ENCODE results near the gene PROSER2. TPM values are rescaled to one million over a fixed set of nuclear protein-coding genes. Genes with fewer than 3 reads are reported as not detected.

PROSER2 gene
- polyA plus RNA-seq, 3 donors from 2014 or later, result 0.50 TPM; not detected in 2

DNA sequence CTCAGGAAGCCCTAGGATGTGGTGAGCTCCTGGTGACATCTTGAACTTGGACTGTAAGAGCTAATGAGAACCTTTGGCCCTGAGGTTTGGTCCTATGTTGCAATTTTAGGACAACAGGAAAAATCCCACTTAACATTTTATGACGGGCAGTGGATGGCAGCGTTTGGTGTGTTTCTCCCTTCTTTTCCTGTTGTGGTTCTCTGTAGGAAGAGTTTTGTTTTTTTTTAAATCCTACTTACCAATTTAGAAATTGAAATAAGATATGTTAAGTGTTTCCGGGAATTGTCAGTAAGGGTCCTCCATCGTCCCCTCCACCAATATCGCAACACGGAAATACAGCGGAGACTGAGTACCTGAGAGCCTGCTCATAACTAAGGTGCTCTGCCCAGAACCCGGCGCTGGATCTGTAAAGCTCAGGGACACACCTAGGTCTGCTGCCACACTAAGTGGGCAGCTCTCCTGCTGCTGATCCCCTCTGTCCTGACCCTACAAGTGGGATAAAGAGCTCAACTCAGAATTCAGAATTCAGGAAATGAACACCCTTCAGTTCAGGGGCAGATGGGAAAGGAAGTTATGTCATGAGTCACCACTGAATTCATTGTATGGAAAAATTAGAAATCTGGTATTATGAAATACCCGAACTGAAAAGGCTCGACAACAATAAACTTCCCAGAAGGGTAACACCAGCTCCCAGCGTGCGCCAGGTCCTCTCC is 9.1 kb upstream of the PROSER2 start:
- Mint-ChIP-seq H3K4me3 (no peak overlapping the region), H3K27ac (no peak overlapping the region), H3K9me3 (no peaks in the 10 kb centered on the region), H3K4me1 (no peaks in the 10 kb centered on the region), H3K27me3 (ENCODE audit: low read depth in 3 of 3) (peaks cover 0 to 4% (median 2%) of the 10 kb centered on the region in 3 donors), H3K36me3 (no peaks in the 10 kb centered on the region)
- DNase-seq, result no peak

- H3K27ac Mint-ChIP-seq, result no peak overlapping the region
- H3K4me1 Mint-ChIP-seq, result peaks cover 6 to 9% of the 10 kb centered on the region in 2 donors
- no peak overlapping the region for H3K4me3 Mint-ChIP-seq
- no peak for DNase-seq
- H3K9me3 Mint-ChIP-seq, result no peaks in the 10 kb centered on the region
- H3K36me3 Mint-ChIP-seq, result no peaks in the 10 kb centered on the region
- peaks cover 8 to 13% (median 13%) of the 10 kb centered on the region in 3 donors for H3K27me3 Mint-ChIP-seq (ENCODE audit: low read depth in 3 of 3)
Observed at GRCh38 chr10:11819027-11819426, 4.1 kb upstream of the PROSER2 start.

DNA sequence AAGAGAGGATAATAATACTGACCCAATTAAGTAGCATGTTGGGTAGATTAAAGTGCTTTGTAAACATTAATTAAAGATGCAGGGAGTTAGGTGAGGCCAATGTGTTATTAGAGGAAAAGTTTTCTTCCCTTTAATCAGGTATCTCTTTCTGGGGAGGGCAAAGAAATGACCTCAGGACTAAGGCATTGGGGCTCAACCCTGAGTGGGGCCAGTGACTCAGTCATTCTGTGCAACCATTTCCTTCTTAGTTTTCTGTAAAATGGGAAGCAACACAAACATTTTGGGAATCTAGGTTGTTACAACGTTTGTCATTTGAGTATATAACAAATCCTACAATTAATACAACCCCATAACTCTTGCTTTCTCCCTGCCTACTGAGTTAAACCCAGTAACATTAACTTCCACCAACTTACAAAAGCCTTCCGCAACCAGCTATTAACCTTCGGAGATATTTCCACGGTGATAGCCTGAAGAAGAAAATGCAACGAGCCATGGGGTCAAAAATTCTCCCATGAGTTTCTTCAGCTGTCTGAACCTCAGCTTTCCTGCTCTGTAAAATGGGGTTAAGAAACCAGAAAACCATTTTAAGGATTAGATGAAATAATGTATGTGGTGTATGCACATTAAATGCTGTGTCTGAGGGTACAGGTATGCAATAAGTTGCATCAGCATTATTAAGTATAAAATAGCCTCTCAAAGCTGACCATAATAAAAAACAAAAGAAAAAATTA is 965 bp upstream of the PROSER2 start:
- H3K27me3 Mint-ChIP-seq (ENCODE audit: low read depth in 3 of 3), result peaks cover 15 to 30% (median 21%) of the 10 kb centered on the region in 3 donors
- peak overlapping the region in 2 of 5 donors; percentile 15 to 21 for H3K4me3 Mint-ChIP-seq
- H3K9me3 Mint-ChIP-seq, result no peaks in the 10 kb centered on the region
- no peak for DNase-seq
- H3K36me3 Mint-ChIP-seq, result no peaks in the 10 kb centered on the region
- H3K27ac Mint-ChIP-seq, result no peak overlapping the region
- H3K4me1 Mint-ChIP-seq, result peaks cover 7 to 11% of the 10 kb centered on the region in 2 donors

DNA sequence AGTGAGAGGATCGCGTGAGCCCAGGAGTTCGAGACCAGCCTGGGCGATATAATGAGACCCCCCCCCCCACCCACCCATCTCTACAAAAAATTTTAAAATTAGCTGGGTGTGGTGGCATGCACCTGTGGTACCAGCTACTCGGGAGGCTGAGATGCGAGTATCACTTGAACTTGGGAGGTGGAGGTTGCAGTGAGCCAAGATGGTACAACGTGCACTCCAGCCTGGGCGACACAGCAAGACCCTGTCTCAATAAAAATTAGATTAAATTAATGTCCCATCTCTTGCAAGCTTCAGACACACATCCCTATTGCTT is 391 bp upstream of the PROSER2 start:
- H3K27me3 Mint-ChIP-seq (ENCODE audit: low read depth in 3 of 3), result peaks cover 15 to 33% (median 21%) of the 10 kb centered on the region in 3 donors
- peaks cover 7 to 11% of the 10 kb centered on the region in 2 donors for H3K4me1 Mint-ChIP-seq
- no peak overlapping the region for H3K27ac Mint-ChIP-seq
- no peak for DNase-seq
- H3K4me3 Mint-ChIP-seq, result peak overlapping the region in 1 of 5 donors; percentile 21
- no peaks in the 10 kb centered on the region for H3K36me3 Mint-ChIP-seq
- no peaks in the 10 kb centered on the region for H3K9me3 Mint-ChIP-seq

- no peak overlapping the region for H3K27ac Mint-ChIP-seq
- peaks cover 15 to 36% (median 21%) of the 10 kb centered on the region in 3 donors for H3K27me3 Mint-ChIP-seq (ENCODE audit: low read depth in 3 of 3)
- DNase-seq, result no peak
Observed at GRCh38 chr10:11823989-11824346, 812 bp downstream of the PROSER2 start.

DNA sequence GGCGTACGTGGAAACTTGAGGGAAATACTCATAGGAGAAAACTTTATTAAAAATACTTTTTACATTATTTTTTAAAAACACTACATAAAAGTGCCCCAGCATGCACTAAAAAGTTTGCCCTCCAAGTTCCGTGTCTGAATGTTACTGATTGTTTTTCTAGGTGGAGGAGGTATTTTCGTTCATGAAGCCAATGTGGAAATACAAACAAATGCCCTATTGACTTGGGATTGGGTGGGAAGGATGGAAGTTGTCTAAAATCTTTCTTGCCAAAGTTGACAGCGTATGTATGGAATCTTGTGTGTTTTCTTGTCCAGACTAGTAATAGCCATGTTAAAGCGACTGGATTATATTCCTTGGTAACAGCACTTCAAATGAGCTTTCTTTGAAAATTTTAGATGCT is 1.2 kb downstream of the PROSER2 start:
- Mint-ChIP-seq H3K27me3 (ENCODE audit: low read depth in 3 of 3) (peaks cover 15 to 36% (median 23%) of the 10 kb centered on the region in 3 donors), H3K27ac (no peak overlapping the region), H3K36me3 (no peaks in the 10 kb centered on the region), H3K9me3 (no peaks in the 10 kb centered on the region), H3K4me3 (peak overlapping the region in 4 of 5 donors; percentile 39 to 70 (median 61)), H3K4me1 (peaks cover 7 to 11% of the 10 kb centered on the region in 2 donors)
- no peak for DNase-seq

More at GRCh38 chr10:11823989-11824346, 812 bp downstream of the PROSER2 start:
- H3K36me3 Mint-ChIP-seq, result no peaks in the 10 kb centered on the region
- H3K9me3 Mint-ChIP-seq, result no peaks in the 10 kb centered on the region
- peaks cover 7 to 11% of the 10 kb centered on the region in 2 donors for H3K4me1 Mint-ChIP-seq
- peak overlapping the region; percentile 39 to 70 (median 64) for H3K4me3 Mint-ChIP-seq

- H3K4me1 Mint-ChIP-seq, result peaks cover 4 to 7% of the 10 kb centered on the region in 2 donors
- no peak overlapping the region for H3K27ac Mint-ChIP-seq
- peaks cover 15 to 36% (median 18%) of the 10 kb centered on the region in 3 donors for H3K27me3 Mint-ChIP-seq (ENCODE audit: low read depth in 3 of 3)
- no peak overlapping the region for H3K4me3 Mint-ChIP-seq
- H3K9me3 Mint-ChIP-seq, result no peaks in the 10 kb centered on the region
- H3K36me3 Mint-ChIP-seq, result no peaks in the 10 kb centered on the region
- DNase-seq, result no peak
Observed at GRCh38 chr10:11824825-11825224, 1.7 kb downstream of the PROSER2 start.

GRCh38 chr10:11825796-11826414 is 2.7 kb downstream of the PROSER2 start:
- Mint-ChIP-seq H3K27me3 (ENCODE audit: low read depth in 3 of 3) (peaks cover 15 to 33% (median 17%) of the 10 kb centered on the region in 3 donors), H3K27ac (no peak overlapping the region), H3K9me3 (no peaks in the 10 kb centered on the region), H3K4me3 (no peak overlapping the region), H3K36me3 (no peaks in the 10 kb centered on the region), H3K4me1 (peaks cover 4 to 5% of the 10 kb centered on the region in 2 donors)
- no peak for DNase-seq

GRCh38 chr10:11827006-11827405 is 3.9 kb downstream of the PROSER2 start:
- no peaks in the 10 kb centered on the region for H3K9me3 Mint-ChIP-seq
- no peak for DNase-seq
- no peak overlapping the region for H3K27ac Mint-ChIP-seq
- H3K4me3 Mint-ChIP-seq, result no peak overlapping the region
- peaks cover 4 to 5% of the 10 kb centered on the region in 2 donors for H3K4me1 Mint-ChIP-seq
- peaks cover 10 to 33% (median 11%) of the 10 kb centered on the region in 3 donors for H3K27me3 Mint-ChIP-seq (ENCODE audit: low read depth in 3 of 3)
- no peaks in the 10 kb centered on the region for H3K36me3 Mint-ChIP-seq

DNA sequence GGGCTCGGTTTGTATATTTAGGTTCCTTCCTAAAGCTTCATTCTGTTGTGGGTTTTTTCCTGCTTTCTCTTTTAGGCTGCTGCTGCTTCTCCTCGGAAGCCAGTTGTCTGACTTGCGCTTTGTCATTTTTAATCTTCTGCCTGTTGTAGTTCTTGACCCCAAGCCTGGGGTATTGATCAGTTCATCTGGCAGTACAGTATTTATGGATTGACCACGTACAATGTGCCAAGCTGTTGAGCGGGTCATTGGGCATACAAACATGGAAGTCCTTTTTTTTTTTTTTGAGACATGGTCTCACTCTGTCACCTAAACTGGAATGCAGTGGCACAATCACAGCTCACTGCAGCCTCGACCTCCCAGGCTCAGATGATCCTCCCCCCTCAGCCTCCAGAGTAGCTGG is 4.3 kb downstream of the PROSER2 start:
- Mint-ChIP-seq H3K4me3 (no peak overlapping the region), H3K27me3 (ENCODE audit: low read depth in 3 of 3) (peaks cover 10 to 30% (median 11%) of the 10 kb centered on the region in 3 donors), H3K9me3 (no peaks in the 10 kb centered on the region), H3K27ac (no peak overlapping the region), H3K4me1 (peaks cover 4 to 5% of the 10 kb centered on the region in 2 donors), H3K36me3 (no peaks in the 10 kb centered on the region)
- no peak for DNase-seq

- H3K27me3 Mint-ChIP-seq (ENCODE audit: low read depth in 3 of 3), result peaks cover 10 to 30% (median 13%) of the 10 kb centered on the region in 3 donors
- no peak overlapping the region for H3K4me3 Mint-ChIP-seq
- DNase-seq, result no peak
- peaks cover 4% of the 10 kb centered on the region in 2 donors for H3K4me1 Mint-ChIP-seq
- H3K27ac Mint-ChIP-seq, result no peak overlapping the region
- H3K36me3 Mint-ChIP-seq, result no peaks in the 10 kb centered on the region
- no peaks in the 10 kb centered on the region for H3K9me3 Mint-ChIP-seq
Observed at GRCh38 chr10:11828682-11829284, 5.6 kb downstream of the PROSER2 start.

- Mint-ChIP-seq H3K4me3 (no peak overlapping the region), H3K4me1 (no peaks in the 10 kb centered on the region), H3K9me3 (no peaks in the 10 kb centered on the region), H3K36me3 (no peaks in the 10 kb centered on the region), H3K27me3 (ENCODE audit: low read depth in 3 of 3) (peaks cover 3 to 12% (median 4%) of the 10 kb centered on the region in 3 donors), H3K27ac (no peak overlapping the region)
- no peak for DNase-seq
Observed at GRCh38 chr10:11830836-11831519, 7.8 kb downstream of the PROSER2 start.

GRCh38 chr10:11831520-11831951 is 8.4 kb downstream of the PROSER2 start:
- H3K27ac Mint-ChIP-seq, result no peak overlapping the region
- DNase-seq, result no peak
- H3K4me1 Mint-ChIP-seq, result no peaks in the 10 kb centered on the region
- H3K4me3 Mint-ChIP-seq, result no peak overlapping the region
- H3K36me3 Mint-ChIP-seq, result no peaks in the 10 kb centered on the region
- no peaks in the 10 kb centered on the region for H3K9me3 Mint-ChIP-seq
- H3K27me3 Mint-ChIP-seq (ENCODE audit: low read depth in 3 of 3), result peaks cover 2 to 12% (median 3%) of the 10 kb centered on the region in 3 donors

Measured in immature natural killer cell (primary cell).